ENCODE measurements around the gene PTPRS. TPM values are rescaled to one million over a fixed set of nuclear protein-coding genes. Genes with fewer than 3 reads are reported as not detected.

Gene PTPRS
- total RNA-seq, 1 experiment from 2014 or later = 96.6 TPM

GRCh38 chr19:5308451-5309437 is 31.9 kb downstream of the PTPRS start:
- DNase-seq (ENCODE audit: low read depth) = peak; percentile 77

GRCh38 chr19:5307655-5308054 is 33.0 kb downstream of the PTPRS start:
- no peak for DNase-seq (ENCODE audit: low read depth)

DNA sequence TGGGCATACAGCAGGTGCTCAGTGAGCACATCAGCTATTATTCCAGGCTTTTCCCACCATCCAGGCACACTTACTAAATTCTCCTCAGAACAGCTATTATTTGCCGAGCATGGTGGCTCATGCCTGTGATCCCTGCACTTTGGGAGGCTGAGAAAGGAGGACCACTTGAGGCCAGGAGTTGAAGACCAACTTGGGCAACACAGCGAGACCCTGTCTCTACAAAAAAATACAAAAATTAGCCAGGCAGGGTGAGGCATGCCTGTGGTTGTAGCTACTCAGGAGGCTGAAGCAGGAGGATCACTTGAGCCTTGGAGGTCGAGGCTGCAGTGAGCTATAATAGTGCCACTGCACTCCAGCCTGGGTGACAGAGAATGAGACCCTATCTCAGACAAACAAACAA is 35.4 kb downstream of the PTPRS start:
- DNase-seq (ENCODE audit: low read depth) = no peak

DNA sequence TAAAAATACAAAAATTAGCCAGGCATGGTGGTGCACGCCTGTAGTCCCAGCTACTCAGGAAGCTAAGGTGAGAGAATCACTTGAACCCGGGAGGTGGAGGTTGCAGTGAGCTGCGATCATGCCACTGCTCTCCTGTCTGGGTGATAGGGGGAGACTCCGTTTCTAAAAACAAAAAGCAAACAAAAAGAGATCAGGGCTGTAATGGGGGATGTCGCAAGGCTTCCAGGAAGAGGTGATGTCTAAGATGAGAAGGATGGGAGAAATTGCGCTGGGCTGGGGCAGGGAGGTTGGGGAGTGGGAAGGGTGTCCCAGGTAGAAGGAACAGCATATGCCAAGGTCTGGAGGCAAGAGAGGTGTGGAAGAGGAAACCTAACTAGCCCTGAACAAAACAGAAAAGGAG is 36.1 kb downstream of the PTPRS start:
- DNase-seq (ENCODE audit: low read depth) = no peak

DNA sequence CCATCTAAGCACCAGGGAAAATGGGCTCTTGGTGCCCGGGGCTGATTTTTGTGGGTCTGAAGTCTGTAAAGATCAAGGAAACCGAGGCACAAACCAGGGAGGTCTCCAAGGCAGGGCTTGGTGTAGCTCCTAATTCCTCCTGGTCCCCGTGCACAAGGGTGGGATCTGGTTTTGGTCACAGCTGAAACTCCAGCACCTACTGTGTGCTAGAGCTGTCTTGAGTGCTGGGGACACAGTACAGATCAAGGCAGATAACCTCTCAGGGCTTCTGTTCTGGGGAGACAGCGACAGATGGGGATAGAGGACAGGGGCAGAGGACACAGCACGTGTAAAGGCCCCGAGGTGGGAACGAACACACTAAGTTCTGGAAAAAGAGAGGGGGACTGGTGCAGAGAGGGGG is 37.4 kb downstream of the PTPRS start:
- DNase-seq (ENCODE audit: low read depth) = no peak

DNA sequence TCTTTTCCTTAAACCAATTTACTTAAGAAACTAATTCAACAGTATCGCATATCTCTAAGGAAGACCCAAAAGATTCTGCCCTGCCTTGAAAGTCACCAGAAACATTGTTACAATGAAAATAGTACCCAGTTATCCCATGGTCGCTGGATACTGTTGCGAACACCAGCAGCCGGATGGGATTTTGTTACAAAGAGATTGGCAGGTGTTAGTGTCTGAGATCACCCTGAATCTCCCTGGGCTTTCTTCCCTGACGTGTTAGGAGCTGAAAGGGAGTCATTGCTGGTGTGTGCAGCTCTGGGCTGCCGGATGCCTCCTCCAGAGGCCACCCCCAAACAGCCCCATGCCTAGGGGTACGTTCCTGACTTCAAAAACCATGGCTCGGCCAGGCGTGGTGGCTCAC is 38.2 kb downstream of the PTPRS start:
- no peak for DNase-seq (ENCODE audit: low read depth)

DNA sequence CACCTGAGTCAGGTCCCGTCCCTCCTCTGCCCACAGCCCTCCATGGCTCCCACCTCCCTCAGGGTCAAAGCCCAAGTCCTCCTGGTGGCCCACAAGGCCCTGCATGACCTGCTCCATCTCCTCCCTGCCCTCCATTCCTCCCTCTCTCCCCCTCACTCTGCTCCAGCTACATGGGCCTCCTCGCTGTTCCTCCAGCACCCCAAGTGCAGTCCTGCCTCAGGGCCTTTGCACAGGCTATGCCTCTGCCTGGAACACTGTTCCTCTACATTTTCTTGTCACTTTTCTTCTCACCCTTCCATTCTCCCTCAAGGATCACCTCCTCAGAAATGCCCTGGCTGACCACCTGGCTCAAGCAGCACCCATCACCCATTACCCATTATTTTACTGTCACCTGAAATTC is 41.5 kb downstream of the PTPRS start:
- DNase-seq (ENCODE audit: low read depth) = no peak

GRCh38 chr19:5298471-5298901 is 42.1 kb downstream of the PTPRS start:
- no peak for DNase-seq (ENCODE audit: low read depth)

- no peak for DNase-seq (ENCODE audit: low read depth)
Measured at GRCh38 chr19:5297272-5297669, 43.3 kb downstream of the PTPRS start.

- DNase-seq (ENCODE audit: low read depth) = no peak
Measured at GRCh38 chr19:5296457-5297271, 43.9 kb downstream of the PTPRS start.

DNA sequence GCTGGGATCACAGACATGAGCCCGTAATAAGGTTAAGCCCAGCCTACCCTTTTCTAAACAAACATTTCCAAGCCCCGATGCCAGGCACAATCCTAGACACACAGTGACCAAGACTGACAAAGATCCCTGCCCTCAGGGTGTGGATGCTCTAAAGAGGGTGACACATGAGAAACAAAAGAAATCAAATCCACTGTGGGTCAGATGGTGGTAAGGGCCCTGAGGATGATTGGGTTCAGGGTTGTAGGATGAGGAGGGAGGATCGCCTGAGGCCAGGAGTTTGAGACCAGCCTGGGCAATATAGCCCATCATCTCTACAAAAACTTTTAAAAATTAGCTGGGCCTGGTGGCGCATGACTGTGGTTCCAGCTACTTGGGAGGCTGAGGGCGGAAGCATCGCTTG is 44.6 kb downstream of the PTPRS start:
- no peak for DNase-seq (ENCODE audit: low read depth)

- DNase-seq (ENCODE audit: low read depth) = no peak
Measured at GRCh38 chr19:5294403-5295160, 46.0 kb downstream of the PTPRS start.

DNA sequence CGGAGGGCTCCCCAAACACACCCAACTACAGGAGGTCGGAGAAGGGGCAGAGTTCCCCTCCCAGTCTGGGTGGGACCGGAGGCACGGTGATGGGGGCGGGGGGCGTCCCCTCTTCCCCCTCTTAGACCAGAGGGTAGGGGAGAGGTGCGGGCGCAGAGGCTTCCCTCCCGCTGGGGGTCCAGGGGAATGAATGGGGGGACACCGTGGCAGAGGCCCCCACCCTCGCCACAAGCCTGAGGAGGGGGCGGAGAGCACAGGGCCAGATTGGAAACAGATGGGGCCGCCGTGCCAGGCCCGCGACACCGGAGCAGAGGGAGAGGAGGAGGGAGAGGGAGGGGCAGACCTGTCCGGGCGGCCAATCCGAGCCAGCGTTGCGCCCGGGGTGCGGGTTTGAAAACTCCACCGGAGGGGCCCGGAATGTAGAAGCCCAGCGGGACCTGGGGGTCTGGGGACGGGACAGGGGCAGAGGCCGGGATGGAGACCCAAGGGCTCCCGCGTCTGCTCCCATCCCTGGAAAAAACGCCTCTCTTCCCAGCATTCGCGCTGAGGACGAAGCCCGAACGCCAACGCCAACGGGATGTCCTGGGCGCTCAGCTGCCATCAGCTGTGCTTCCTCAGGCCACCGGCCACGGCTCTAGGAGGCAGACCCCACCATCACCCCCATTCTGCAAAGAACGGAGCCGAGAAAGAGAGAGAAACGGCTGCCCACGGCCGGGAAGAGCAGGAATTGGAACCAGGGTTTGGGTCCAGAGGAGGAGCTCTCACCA is 46.8 kb downstream of the PTPRS start:
- DNase-seq (ENCODE audit: low read depth) = peak; percentile 55

- peak; percentile 80 for DNase-seq (ENCODE audit: low read depth)
Measured at GRCh38 chr19:5292822-5293611, 47.6 kb downstream of the PTPRS start.

DNA sequence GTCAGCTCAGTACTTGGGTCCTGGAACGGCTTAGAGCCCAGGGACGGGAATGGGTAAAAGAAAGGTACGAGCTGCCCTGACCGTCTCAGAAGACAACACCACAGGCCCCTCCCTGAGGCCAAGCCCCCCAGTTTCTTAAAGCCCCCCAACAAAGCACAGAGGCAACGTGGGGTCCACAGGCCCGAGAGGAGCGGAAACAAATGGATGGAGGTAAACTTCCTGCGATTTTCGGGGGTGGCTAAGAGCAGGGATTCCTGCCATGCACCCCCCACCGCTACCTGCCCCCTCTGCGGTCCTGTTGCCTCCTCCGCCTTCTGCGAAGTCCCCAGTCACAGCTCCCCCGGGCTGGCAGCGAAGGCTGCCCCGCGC is 48.2 kb downstream of the PTPRS start:
- DNase-seq (ENCODE audit: low read depth) = no peak

- DNase-seq (ENCODE audit: low read depth) = no peak
Measured at GRCh38 chr19:5291588-5292193, 48.9 kb downstream of the PTPRS start.
